ENCODE data around the gene TMEM94.
"Not testable (repeated sequence)": the region's sequence is repeated elsewhere in the genome, so short reads cannot be mapped to it uniquely, and the experiment has no call there.

TMEM94 gene

DNA sequence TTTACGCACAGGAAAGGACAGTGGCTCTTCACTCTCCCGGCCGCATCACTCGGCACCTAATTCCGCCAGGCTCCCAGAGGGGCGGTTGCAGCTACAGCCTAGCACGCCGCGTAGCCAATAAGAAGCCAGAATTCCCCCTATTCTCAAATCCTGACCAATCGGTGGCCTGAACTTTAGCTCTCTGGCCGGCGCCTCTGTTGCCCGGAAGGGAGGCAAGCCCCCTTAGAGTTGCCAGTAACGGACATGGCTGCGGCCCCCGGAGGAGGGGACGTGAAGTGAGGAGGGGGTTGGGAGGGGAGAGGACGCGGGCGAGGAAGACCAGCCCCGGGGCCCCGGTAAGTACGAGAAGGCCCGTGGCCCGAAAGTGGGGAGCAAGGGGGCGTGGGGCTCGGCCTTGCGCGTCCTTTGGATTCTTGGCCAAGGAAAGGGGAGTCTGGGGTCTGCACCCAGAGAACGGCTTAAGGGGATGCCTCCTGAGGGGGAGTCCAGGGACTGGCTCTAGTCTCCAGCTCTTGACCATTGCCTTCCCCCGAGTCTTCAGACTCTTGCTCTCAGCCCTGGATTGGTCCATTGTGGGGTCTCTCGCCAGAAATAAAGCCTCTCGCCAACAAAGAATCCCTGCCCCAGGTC, at the start of gene TMEM94:
TMEM94 (plus strand) TSS at position 219 of the 630 bp plus-strand sequence. CDS start 15,271 bp downstream, outside the sequence.
- peak; percentile 96 for DNase-seq (ENCODE audit: low spot score)
- FAIRE-seq = peak; percentile 80

DNA sequence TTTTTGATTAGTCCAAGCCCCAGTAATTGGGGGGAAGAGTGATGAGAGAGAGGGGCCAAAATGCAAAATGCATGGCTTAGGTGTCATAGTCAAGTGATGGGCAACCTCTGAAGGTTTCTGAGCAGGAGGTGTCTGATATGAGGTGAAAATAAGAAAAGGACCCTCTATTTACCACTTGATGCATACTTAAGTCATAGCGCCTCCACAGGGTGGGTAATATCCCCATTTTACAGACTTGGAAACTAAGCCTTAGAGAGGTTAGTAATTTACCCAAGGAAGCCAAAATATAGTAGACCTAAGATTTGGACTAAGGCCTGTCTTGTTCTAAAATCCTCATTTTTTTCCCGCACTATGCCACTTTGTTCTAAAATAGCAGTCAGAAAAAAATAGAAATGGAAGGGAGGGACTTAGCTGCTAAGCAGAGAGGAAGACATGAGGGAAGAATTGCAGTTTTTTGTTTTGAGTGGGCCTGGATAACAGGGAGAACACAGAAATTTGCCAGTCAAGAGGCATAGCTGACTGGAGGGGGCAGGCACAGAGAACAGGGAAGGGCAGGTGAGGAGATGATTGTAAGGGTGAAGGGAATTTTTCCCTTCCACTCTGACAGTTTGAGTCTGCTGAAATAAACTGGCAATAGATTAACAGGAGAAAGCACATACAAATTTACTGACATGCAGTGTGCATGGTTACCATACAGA, 48.6 kb upstream of the TMEM94 start:
- DNase-seq (ENCODE audit: low spot score) (no peak), FAIRE-seq (no peak)

DNA sequence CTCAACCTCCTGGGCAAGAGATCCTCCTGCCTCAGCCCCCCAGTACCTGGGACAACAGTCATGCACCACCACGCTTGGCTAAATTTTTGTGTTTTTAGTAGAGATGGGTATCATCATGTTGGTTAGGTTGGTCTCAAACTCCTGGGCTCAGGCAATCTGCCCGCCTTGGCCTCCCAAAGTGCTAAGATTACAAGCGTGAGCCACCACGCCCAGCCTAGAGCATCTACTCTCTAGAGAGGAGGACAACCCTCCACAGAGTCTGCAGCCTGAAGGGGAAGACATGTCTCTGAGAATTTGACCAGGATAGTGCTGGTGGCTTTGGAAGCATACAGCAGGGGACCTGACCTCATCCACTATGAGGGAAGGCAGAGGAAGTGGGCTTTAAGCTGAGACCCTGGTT, 46.3 kb upstream of the TMEM94 start:
- no peak for FAIRE-seq
- DNase-seq (ENCODE audit: low spot score) = no peak

DNA sequence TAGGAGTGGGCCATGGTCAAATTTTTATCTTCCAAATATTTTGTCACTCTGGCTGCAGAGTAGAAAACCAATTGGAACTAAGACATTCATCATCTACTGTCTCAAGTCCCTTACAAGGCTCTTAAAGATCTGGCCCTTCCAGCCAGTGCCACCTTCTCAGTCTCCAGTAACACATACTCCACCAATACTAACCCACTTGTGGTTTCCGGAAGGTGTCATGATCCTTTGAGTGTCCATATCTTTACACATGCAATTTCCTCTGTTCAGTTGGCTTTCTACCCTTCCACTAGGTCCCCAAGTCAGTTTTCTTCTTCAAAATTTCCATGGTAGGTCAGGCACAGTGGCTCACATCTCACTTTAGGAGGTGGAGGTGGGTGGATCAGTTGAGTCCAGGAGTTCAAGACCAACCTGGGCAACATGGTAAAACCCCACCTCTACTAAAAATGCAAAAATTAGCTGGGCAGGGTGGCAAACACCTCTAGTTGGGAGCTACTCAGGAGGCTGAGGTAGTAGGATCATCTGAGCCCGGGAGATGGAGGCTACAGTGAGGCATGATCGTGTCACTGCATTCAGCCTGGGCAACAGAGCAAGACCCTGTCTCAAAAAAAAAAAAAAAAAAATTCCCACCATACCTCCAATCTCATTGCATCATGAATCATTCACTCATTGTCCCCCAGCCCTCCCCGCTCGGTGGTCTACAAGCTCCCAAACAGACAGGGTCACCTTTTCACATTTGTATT, 44.9 kb upstream of the TMEM94 start:
- FAIRE-seq = no peak
- no peak for DNase-seq (ENCODE audit: low spot score)

DNA sequence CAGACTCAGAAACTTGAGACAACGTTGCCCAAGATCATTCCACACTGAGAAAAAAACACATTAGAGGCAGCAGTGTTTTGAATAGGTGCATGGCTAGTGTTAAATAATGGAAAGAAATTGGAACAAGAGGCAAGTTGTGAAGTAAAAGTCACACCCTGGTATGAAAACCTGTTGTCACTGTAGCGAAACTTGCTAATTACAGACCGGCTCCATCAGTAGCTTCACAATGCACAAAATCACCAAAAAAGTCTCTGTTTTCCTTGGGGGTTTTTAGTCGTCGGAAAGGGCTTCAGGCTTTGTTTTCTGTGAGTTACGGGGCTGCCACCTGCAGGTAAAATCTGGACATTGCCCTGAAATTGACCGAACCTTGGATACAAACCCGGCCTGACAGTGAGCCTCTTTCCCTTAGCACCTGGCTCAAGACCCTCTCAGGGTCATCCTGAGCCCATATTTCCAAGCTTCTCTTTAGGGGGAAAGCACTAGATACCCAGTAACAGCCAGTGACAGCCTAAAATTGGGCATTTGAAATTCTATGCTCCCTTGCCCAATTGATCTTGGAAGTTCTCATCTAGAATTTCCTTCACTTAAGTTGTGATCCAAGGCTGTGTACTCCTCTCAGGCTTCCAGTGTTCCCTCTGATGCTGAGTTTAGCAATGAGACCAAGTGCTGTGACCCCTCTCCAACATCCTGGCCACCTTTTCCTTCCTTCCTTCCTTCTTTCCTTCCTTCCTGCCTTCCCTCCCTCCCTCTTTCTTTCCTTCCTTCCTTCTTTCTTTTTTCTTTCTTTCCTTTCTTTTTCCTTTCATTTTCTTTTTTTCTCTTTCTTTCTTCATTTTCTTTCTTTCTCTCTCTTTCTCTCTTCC, 43.7 kb upstream of the TMEM94 start:
- DNase-seq (ENCODE audit: low spot score) (peak; percentile 58), FAIRE-seq (no peak)

DNA sequence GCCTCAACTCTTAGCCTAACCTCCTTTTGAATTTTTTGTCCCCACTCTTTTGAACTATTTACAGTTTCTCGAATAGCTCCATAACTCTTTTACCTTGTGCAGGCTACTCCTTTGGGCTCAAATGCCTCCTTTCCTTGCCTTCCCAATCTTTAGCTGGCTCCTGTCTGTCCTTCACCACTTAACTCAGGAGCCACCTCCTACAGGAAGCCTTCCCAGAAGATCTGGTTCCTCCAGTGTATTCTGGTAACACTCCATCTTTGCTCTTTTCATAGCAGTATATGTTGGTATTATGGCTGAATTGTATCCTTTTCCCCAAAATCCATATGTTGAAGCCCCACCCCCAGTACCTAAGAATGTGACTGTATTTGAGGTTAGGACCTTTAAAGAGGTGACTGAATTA, 41.9 kb upstream of the TMEM94 start:
- FAIRE-seq (no peak), DNase-seq (ENCODE audit: low spot score) (no peak)

DNA sequence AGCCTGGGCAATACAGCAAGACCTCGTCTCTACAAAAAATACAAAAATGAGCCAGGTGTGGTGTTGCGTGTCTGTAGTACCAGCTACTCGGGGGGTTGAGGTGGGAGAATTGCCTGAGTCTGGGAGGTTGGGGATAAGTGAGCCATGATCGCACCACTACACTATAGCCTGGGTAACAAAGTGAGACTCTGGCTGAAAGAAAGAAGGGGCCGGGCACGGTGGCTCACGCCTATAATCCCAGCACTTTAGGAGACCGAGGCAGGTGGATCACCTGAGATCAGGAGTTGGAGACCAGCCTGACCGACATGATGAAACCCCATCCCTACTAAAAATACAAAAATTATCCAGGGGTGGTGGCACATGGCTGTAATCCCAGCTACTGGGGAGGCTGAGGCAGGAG, 40.4 kb upstream of the TMEM94 start:
- no peak for FAIRE-seq
- DNase-seq (ENCODE audit: low spot score) = no peak

DNA sequence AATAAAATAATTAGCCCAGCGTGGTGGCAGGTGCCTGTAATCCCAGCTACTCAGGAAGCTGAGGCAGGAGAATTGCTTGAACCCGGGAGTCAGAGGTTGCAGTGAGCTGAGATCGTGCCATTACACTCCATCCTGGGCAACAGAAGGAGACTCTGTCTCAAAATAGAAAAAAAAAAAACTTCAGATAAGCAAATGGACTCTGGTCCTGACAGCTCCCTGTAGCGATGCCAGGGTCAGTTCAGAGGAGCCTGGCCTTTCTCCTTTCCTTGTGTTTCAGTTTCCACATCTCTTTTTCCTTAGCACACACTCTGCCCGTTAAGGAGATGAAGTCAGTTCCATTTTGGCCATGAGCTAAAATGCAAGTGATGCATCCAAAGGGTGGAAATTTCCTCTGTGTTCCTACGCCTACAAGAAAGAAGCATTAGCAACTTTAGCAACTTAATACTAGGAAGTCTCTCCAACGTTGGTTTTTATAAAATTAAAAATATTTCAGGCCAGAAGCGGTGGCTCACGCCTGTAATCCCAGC, 39.3 kb upstream of the TMEM94 start:
- DNase-seq (ENCODE audit: low spot score) = no peak
- FAIRE-seq = no peak

DNA sequence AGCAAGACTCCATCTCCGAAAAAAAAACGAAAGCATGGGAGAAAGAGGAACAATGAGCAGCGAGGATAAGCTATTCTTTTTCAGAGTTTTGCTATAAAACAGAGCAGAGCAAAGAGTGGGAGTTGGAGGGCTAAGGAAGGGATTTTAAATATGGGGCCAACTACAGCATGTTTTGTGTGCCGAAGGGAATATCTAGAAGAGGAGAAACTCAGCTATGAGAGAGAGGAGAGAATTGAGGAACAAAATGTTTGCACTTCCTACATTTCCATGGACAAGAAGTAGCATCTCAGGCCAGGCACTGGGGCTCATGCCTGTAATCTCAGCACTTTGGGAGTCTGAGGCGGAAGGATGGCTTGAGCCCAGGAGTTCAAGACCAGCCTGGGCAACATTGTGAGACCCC, 37.9 kb upstream of the TMEM94 start:
- DNase-seq (ENCODE audit: low spot score) = no peak
- FAIRE-seq = no peak

DNA sequence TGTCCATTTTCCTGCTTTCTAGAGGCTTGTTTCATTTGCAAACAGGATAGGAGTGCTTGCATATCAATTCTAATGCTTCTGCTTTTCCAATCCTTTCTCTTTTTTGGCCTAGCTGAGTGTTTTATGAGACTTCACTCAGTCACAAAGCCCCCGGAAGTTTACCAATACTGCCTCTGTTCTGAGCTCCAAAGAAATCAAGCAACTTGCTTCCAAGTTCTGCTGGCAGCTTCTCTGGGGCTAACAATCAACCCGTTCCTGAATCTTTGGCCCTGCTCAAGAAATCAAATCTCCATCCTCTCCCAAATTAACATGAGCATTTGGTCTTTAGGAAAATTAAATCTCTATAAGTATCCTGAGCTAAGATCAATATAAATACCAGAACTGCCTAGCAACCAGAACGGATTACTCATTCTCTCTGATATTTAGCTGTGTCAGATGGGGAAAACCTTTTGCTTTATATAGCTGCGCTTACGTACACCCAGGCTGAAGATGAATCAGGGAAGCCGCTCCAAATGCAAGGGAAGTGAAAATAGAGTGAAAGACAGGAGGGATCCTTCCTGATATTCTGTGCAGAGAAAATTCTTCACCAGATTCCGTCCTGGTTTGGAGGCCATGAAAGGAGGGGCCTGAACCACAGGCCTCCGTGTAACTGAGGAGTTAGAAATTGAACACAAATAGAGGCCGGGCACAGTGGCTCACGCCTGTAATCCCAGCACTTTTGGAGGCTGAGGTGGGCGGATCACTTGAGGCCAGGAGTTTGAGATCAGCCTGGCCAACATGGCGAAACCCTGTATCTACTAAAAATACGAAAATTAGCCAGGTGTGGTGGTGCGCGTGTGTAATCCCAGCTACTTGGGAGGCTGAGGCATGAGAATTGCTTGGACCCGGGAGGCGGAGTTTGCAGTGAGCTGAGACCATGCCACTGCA, 27.6 kb upstream of the TMEM94 start:
- no peak for FAIRE-seq
- peak; percentile 76 for DNase-seq (ENCODE audit: low spot score)

DNA sequence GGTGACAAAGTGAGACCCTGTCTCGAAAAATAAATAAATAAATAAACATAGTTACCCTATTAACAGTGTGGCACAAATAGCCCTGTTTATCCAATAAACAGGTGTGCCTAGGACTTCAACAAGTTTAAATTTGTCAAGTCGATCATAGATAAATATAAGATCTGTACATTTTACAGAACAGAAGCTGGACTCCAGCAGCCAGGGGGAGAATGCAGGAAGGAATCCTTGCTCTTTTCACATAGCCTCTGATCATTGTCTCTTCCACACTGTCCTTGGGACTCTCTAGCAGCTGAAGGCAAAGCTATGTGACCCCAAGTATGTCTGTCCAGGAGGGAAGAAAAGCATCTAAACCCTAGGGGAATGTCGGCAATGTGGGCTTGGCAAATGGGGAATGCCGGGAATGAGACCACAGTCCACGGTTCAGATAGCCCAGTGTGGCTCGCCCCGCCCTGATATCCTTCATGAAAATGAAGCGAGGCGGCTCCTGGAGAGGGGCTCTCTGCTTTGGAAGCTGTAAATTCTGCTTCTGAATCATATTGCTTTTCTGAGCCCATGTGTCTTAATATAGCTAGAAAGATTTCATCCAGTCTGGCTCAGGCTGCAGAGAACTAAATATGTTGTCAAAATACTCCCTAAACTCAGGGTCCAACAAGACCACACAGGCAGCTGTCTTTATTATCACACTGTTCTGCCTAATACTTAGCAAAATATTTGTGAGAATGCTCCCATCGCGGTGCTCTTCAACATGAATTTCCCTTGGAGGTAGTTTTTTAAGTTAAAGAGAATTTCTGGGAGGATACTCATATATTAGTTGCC, 26.1 kb upstream of the TMEM94 start:
- FAIRE-seq = peak; percentile 25
- peak; percentile 81 for DNase-seq (ENCODE audit: low spot score)

DNA sequence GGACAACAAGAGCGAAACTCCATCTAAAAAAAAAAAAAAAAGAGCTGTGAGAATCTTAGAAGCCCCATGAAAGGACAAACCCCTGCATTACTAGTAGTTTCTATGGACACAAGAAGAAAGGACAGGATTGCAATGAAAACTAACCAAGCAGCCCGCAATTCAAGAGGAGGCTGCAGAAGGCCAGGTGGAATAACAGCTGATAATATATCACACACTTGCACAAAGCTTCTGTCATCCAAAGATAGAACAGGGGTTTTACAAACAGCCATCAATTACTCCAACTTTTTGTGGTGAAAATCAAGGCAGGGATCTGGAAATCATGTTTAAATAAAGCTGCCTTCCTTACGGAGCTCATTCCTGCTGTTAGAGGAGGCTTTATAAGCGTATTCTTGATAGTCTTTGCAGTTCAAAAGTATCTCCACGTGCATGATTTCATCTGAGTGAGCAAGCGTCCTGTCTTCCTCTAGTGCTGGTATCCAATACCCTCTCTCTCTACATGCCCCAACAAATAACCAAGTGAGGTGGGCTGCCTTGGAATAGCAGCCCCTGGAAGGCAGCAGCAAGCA, 23.1 kb upstream of the TMEM94 start:
- no peak for FAIRE-seq
- DNase-seq (ENCODE audit: low spot score) = no peak

DNA sequence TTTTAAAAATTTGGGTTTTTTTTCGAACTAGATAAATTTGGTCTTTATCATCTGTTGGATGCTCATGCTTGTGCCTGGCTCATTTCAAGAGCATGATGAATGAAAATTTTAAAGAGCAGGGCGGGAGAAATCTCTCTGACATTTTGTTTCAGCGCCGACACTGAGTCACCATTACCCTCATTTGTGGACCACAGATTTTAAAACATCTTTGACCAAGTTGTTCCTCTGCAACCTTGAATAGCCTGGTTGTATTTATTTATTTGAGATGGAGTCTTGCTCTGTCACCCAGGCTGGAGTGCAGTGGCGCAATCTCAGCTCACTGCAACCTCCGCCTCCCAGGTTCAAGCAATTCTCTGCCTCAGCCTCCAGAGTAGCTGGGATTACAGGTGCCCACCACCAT, 22.0 kb upstream of the TMEM94 start:
- DNase-seq (ENCODE audit: low spot score); FAIRE-seq: not testable (repeated sequence)

DNA sequence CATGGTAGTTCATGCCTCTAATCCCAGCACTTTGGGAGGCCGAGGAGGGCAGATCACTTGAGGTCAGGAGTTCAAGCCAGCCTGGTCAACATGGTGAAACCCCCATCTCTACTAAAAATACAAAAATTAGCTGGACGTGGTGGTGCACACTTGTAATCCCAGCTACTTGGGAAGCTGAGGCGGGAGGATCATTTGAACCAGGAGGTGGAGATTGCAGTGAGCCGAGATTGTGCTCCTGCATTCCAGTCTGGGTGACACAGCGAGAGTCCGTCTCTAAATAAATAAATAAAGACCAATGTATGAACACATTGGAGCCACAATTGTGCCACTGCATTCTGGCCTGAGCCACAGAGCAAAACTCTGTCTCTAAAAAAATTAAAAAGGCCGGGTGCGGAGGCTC, 19.0 kb upstream of the TMEM94 start:
- DNase-seq (ENCODE audit: low spot score); FAIRE-seq: not testable (repeated sequence)

DNA sequence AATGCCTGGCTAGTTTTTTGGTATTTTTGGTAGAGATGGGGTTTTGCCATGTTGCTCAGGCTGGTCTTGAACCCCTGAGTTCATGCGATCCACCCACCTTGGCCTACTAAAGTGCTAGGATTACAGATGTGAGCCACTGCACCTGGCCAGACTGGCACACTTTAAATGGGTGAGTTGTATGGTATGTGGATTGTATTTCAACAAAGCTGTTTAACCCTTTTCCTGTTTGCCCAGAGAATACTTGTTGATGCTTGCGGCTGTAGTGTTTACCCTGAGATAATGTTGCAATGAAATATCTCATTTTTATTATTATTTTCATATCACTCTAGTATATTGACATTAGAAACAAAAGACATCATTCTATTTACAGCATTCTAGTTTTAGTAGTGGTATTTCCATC, 17.1 kb upstream of the TMEM94 start:
- no peak for FAIRE-seq
- no peak for DNase-seq (ENCODE audit: low spot score)

DNA sequence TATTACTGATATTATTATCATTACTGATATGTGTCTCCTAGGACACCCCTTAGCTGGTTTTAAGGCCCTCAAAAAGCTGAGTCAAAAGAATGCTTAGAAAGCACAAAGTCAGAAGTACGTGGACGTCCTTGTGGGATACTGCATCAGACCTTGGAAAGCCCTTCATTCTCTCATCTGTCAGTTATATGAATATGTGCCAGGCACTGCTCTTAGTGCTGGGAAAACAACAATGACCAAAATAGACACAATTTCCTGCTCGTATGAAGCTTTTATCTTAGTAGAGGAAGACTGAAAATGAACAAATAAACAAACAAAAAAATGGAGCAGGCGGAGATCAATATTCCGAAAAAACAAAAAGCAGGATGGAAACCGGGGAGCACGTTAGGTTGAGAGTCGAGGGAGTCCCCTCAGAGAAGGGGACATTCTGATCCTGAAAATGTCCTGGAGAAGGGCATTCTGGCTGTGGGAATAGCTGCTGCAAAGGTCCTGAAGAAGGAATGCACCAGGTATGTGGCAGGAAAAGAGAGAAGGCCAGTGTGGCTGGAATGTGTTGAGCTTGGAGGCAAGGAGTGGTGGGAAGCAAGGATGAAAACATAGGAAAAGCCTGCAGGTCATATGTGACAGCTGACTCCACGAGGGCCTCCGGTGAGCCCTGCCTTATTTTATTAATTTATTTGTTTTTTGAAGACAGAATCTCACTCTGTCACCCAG, 15.5 kb upstream of the TMEM94 start:
- DNase-seq (ENCODE audit: low spot score) (no peak), FAIRE-seq (no peak)

DNA sequence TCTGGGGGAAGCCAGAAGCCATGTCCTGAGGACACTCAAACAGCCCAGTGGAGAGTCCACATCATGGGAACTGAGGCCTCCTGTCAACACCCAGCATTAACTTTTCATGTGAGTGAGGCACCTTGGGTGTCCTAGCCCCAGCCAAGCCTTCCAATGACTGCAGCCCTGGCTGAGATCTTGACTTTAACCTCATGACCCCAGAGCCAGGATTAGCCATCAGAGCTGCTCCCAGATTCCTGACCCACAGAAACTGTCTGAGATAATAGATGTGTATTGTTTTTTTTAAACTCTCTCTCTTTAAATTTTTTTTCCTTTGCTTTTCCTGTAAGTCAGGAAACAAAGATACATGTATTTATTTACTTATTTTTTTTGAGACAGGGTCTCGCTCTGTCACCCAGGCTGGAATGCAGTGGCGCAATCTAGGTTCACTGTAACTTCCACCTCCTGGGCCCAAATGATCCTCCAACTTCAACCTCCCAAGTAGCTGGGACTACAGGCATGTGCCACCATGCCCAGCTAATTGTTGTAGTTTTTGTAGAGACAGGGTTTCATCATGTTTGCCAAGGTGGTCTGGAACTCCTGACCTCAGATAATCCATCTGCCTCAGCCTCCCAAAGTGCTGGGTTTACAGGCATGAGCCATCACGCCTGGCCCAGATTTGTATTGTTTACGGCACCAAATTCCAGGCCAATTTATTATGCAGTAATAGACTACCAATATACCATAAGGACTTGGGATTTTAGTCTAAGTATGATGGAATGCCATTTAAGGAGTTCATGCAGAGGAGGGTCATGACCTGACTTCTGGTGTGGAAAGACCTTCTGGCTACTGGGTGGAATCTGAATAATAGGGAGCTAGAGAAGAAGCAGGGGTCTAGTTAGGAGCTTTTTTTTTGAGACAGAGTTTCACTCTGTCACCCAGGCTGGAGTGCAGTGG, 14.0 kb upstream of the TMEM94 start:
- FAIRE-seq = no peak

More for the DNA sequence above, 14.0 kb upstream of the TMEM94 start:
- no peak for DNase-seq (ENCODE audit: low spot score)
